ENCODE measurements around the gene CASP9.

The CASP9 gene

DNA sequence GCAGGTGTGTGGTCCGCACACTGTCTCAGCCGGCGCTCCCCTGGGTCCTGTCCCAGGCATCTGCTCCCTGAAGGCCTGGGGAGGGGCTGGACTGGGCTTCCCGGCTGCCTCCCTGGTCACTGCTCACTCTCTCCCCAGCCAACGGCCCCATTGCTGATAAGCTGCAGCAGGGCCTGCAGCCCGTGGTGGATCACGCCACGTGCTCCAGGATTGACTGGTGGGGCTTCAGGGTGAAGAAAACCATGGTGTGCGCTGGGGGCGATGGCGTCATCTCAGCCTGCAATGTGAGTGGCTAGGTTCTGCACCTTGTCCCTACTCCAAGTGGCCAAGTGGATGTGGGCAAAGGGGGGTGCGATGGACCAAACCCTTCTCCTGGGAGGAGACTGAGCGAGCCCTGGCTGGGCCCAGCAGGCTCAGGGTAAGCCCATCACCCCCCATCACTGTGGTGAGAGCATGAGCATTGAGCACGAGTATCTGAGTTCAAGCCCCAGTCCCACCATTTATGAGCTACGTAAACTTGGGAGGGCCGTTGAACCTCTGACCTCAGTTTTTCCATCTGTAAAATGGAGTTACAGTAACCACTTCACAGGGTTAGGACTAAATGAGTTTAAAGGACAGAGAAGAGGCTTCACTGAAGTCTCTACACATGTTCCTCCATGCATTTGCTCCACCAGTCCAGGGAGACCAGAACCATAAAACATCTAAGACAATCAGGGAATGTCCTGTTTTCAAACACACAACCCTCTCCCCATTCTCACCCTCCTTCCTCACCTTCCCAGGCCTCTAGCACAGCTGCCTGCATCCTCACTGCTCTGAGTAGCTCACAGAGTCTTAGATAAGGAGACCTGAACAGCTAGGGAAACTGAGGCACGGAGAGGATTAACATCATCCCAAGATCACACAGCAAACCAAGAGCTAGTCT, 79.3 kb downstream of the CASP9 start:
- no peak for DNase-seq

GRCh38 chr1:15443281-15443680, 80.7 kb downstream of the CASP9 start:
- DNase-seq = no peak

DNA sequence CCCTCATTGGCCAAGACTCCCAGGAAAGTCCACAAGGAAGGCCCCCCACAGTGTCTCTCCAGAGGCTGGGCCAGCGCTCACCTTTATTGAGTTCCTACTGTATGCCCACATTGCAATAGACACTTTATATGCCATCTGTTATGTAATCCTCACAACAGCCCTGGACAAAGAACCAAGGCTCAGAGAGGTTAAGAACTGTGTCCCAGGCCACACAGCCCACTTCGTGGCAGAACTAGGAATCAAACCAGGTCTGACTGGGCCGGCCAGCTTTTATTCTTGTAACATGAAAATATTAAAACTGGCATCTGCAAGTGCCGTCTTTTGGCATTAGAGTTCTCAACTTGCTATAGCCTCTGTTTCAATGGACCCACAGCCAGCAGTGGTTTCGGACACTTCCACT, 81.3 kb downstream of the CASP9 start:
- no peak for DNase-seq

GRCh38 chr1:15442119-15442518, 81.9 kb downstream of the CASP9 start:
- DNase-seq = no peak

Measured in HCEC 1CT (cell line).